GM21717 (cell line): ENCODE measurements around the gene HOXD8.

Source experiments
- ATAC-seq: cut with Tn5 transposase; IDR thresholded peaks from one replicate; pipeline ENCODE4 v1.9.1; 2021; ENCODE audit warnings: mild to moderate bottlenecking, moderate library complexity; ENCODE audit not compliant: unreplicated experiment

HOXD8 gene

GRCh38 chr2:176102309-176102866, 27.1 kb upstream of the HOXD8 start:
- no peak for ATAC-seq

- ATAC-seq = no peak
Measured at GRCh38 chr2:176103194-176103593, 26.3 kb upstream of the HOXD8 start.

- no peak for ATAC-seq
Measured at GRCh38 chr2:176103742-176104315, 25.7 kb upstream of the HOXD8 start.

GRCh38 chr2:176104316-176105077, 25.0 kb upstream of the HOXD8 start:
- ATAC-seq = no peak

- no peak for ATAC-seq
Measured at GRCh38 chr2:176105078-176105729, 24.3 kb upstream of the HOXD8 start.

- ATAC-seq = no peak
Measured at GRCh38 chr2:176105730-176106580, 23.6 kb upstream of the HOXD8 start.

GRCh38 chr2:176106581-176107539, 22.6 kb upstream of the HOXD8 start, which contains the start of gene HOXD11:
TSS of gene HOXD11 (plus strand) at chr2:176107280. CDS start at chr2:176107356, 76 bp downstream.
- ATAC-seq = no peak

GRCh38 chr2:176107731-176108181, 21.7 kb upstream of the HOXD8 start:
- no peak for ATAC-seq

GRCh38 chr2:176109192-176109901, 20.2 kb upstream of the HOXD8 start:
- no peak for ATAC-seq

GRCh38 chr2:176109946-176110345, 19.6 kb upstream of the HOXD8 start:
- ATAC-seq = no peak

- no peak for ATAC-seq
Measured at GRCh38 chr2:176110415-176111308, 18.8 kb upstream of the HOXD8 start.

GRCh38 chr2:176111309-176111663, 18.2 kb upstream of the HOXD8 start:
- ATAC-seq = no peak

GRCh38 chr2:176111846-176112374, 17.6 kb upstream of the HOXD8 start:
- no peak for ATAC-seq

GRCh38 chr2:176112375-176113302, 16.9 kb upstream of the HOXD8 start:
- no peak for ATAC-seq

GRCh38 chr2:176114120-176114929, 15.2 kb upstream of the HOXD8 start:
- ATAC-seq = no peak
